Smooth muscle cell (in vitro differentiated cells): Measurements from ENCODE around the gene PAQR4. TPM values are rescaled to one million over a fixed set of nuclear protein-coding genes. Genes with fewer than 3 reads are reported as not detected.

ENCODE experiments used
- DNase-seq: peaks from one replicate; lab custom pipeline; 2025; ENCODE audit not compliant: unreplicated experiment; lab: John Stamatoyannopoulos, UW
- H2AFZ ChIP-seq: fragments of 200-600 bp; sonication (generic); 2 replicates; pipeline ENCODE4 v1.6.0; 2016; ENCODE audit warnings: antibody characterized with exemption, low read depth, mild to moderate bottlenecking
- H3F3A ChIP-seq: fragments of 200-600 bp; sonication (generic); 2 replicates; pipeline ENCODE4 v1.6.0; 2017; ENCODE audit warnings: antibody characterized with exemption, low read depth
- H3K27ac ChIP-seq: fragments of 200-600 bp; sonication (generic); 2 replicates; pipeline ENCODE4 v1.5.1; 2016; ENCODE audit warnings: low read depth, mild to moderate bottlenecking
- H3K27me3 ChIP-seq: fragments of 200-600 bp; sonication (generic); 2 replicates; pipeline ENCODE4 v1.6.1; 2016; ENCODE audit warnings: low read depth, mild to moderate bottlenecking
- H3K36me3 ChIP-seq: fragments of 200-600 bp; sonication (generic); 2 replicates; pipeline ENCODE4 v1.5.1; 2016; ENCODE audit warnings: low read depth
- H3K4me1 ChIP-seq: fragments of 200-600 bp; sonication (generic); 2 replicates; pipeline ENCODE4 v1.5.1; 2016; ENCODE audit warnings: low read depth
- H3K4me2 ChIP-seq: fragments of 200-600 bp; sonication (generic); 2 replicates; pipeline ENCODE4 v1.6.0; 2016; ENCODE audit warnings: mild to moderate bottlenecking
- H3K4me3 ChIP-seq: fragments of 200-600 bp; sonication (generic); 2 replicates; pipeline ENCODE4 v1.5.1; 2016; ENCODE audit warnings: mild to moderate bottlenecking
- H3K79me2 ChIP-seq: fragments of 200-600 bp; sonication (generic); 2 replicates; pipeline ENCODE4 v1.6.0; 2016; ENCODE audit warnings: low read depth, mild to moderate bottlenecking
- H3K9ac ChIP-seq: fragments of 200-600 bp; sonication (generic); 2 replicates; pipeline ENCODE4 v1.6.0; 2016; ENCODE audit warnings: low read depth
- H3K9me3 ChIP-seq: fragments of 200-600 bp; sonication (generic); replicated peaks from 2 replicates; pipeline ENCODE4 v1.5.1; 2016; ENCODE audit warnings: low read depth
- H4K20me1 ChIP-seq: fragments of 200-600 bp; sonication (generic); 2 replicates; pipeline ENCODE4 v1.6.0; 2016; ENCODE audit warnings: low read depth
- WGBS: methylation state at CpG from one replicate; pipeline ENCODE4 v1.1.7; 2016; ENCODE audit warnings: low lambda C conversion rate; 5-methylcytosine and 5-hydroxymethylcytosine counted together
- polyA plus RNA-seq: library from polyadenylated mRNA; unstranded; fragments of >200 nt; fragmentation: Nextera tagmentation; extraction: Ambion mirVana; gene quantifications from 2 replicates; pipeline ENCODE4 v1.2.1, GENCODE V29; 2016
- total RNA-seq: library from RNA; depleted of rRNA; stranded (reverse); fragments of >200 nt; gene quantifications from 2 replicates; pipeline ENCODE4 v1.2.3, GENCODE V29; 2014
- TF ChIP-seq, protein P1 (sequence below): fragments of 200-600 bp; sonication (generic); IDR thresholded peaks from 2 replicates; pipeline ENCODE4 v1.5.1; 2017; ENCODE audit warnings: borderline replicate concordance, mild to moderate bottlenecking, antibody characterized with exemption; ENCODE audit not compliant: insufficient read depth, poor library complexity, severe bottlenecking

Gene PAQR4
- total and polyA plus RNA-seq, 2 experiments from 2014 or later: 4.6 to 9.3 TPM

DNA sequence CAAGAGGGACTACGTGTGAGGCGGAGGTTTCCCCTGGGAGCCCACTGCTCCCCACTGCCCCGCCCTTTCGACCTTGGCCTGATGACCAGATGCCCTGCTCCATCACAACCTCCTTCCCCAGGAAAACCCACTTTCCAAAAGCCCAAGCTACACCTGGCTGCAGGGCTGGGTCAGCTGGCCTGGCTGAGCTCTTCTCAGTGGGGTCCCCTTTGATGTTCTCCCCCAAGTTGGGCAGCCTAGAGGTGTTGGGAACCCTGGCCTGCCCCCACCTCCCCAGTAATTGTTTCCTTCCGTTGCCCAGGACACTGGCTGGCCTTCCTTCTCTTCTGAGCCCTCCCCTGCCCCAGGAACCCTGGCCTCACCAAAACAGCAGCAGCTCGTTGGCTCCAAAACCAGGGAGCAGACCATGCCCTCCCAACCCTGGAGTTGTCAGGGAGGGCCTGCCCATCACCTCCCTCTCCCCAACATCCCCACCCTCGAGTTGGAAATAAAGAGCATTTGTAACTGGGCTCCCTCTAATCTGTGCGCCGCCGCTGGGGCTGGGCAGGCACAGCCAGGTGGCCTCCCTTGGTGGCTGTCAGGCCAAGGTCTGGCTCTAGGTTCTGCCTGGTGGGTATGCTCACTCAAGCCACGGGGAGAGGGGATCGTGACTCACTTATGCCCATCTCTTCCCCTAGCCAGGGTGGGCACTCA is 45.0 kb downstream of the PAQR4 start:
- TF ChIP-seq, protein P1, sequence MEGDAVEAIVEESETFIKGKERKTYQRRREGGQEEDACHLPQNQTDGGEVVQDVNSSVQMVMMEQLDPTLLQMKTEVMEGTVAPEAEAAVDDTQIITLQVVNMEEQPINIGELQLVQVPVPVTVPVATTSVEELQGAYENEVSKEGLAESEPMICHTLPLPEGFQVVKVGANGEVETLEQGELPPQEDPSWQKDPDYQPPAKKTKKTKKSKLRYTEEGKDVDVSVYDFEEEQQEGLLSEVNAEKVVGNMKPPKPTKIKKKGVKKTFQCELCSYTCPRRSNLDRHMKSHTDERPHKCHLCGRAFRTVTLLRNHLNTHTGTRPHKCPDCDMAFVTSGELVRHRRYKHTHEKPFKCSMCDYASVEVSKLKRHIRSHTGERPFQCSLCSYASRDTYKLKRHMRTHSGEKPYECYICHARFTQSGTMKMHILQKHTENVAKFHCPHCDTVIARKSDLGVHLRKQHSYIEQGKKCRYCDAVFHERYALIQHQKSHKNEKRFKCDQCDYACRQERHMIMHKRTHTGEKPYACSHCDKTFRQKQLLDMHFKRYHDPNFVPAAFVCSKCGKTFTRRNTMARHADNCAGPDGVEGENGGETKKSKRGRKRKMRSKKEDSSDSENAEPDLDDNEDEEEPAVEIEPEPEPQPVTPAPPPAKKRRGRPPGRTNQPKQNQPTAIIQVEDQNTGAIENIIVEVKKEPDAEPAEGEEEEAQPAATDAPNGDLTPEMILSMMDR: no peak
- Histone ChIP-seq H3K36me3 (no peaks in the 10 kb centered on the region), H3K27me3 (peaks cover 45% of the 10 kb centered on the region), H2AFZ (no peak overlapping the region), H3K79me2 (no peaks in the 10 kb centered on the region), H3K4me1 (peaks cover 31% of the 10 kb centered on the region), H4K20me1 (peaks cover 4% of the 10 kb centered on the region), H3K9me3 (no peaks in the 10 kb centered on the region), H3F3A (peaks cover 16% of the 10 kb centered on the region), H3K27ac (no peak overlapping the region), H3K4me2 (no peak overlapping the region), H3K4me3 (no peak overlapping the region), H3K9ac (no peak overlapping the region)
- DNase-seq: no peak
- 74% methylated on average over 12 of the region's 12 CpGs for WGBS

GRCh38 chr16:3014971-3015370 is 45.8 kb downstream of the PAQR4 start:
- Histone ChIP-seq H3K4me2 (no peak overlapping the region), H3K9ac (no peak overlapping the region), H3K4me3 (no peak overlapping the region), H3F3A (peaks cover 16% of the 10 kb centered on the region), H3K36me3 (no peaks in the 10 kb centered on the region), H3K27ac (no peak overlapping the region), H3K27me3 (peaks cover 37% of the 10 kb centered on the region), H3K4me1 (peaks cover 23% of the 10 kb centered on the region), H3K9me3 (no peaks in the 10 kb centered on the region), H3K79me2 (no peaks in the 10 kb centered on the region), H4K20me1 (peaks cover 4% of the 10 kb centered on the region), H2AFZ (no peak overlapping the region)
- WGBS: 95% methylated on average over 6 of the region's 6 CpGs
- no peak for DNase-seq
- TF ChIP-seq, protein P1: no peak

- peaks cover 16% of the 10 kb centered on the region for H3F3A ChIP-seq
- no peak overlapping the region for H2AFZ ChIP-seq
- H3K9me3 ChIP-seq: no peaks in the 10 kb centered on the region
- H3K4me3 ChIP-seq: no peak overlapping the region
- WGBS: 77% methylated on average over 13 of the region's 13 CpGs
- H3K9ac ChIP-seq: no peak overlapping the region
- peaks cover 34% of the 10 kb centered on the region for H3K27me3 ChIP-seq
- no peaks in the 10 kb centered on the region for H3K79me2 ChIP-seq
- TF ChIP-seq, protein P1: no peak
- H3K4me1 ChIP-seq: peaks cover 20% of the 10 kb centered on the region
- no peaks in the 10 kb centered on the region for H3K36me3 ChIP-seq
- no peak overlapping the region for H3K4me2 ChIP-seq
- peaks cover 5% of the 10 kb centered on the region for H4K20me1 ChIP-seq
- DNase-seq: no peak
- H3K27ac ChIP-seq: no peak overlapping the region
These were observed 46.8 kb downstream of the PAQR4 start for GRCh38 chr16:3015865-3016521.
